ENCODE data around the gene PLPP1. TPM values are rescaled to one million over a fixed set of nuclear protein-coding genes. Genes with fewer than 3 reads are reported as not detected.

Gene PLPP1
- total RNA-seq, 2 donors from 2014 or later: 5.9 to 6.8 TPM

- Mint-ChIP-seq H3K27ac (no peak overlapping the region), H3K4me1 (ENCODE audit: low read depth in 2 of 2) (no peaks in the 10 kb centered on the region), H3K9me3 (no peaks in the 10 kb centered on the region)
Measured at GRCh38 chr5:55568654-55569512, 34.1 kb upstream of the PLPP1 start.

GRCh38 chr5:55564721-55565120 is 30.0 kb upstream of the PLPP1 start:
- DNase-seq (ENCODE audit: low spot score) (no peak), ATAC-seq (no peak)
- Mint-ChIP-seq H3K36me3 (no peaks in the 10 kb centered on the region), H3K27ac (no peak overlapping the region), H3K4me3 (no peak overlapping the region), H3K27me3 (no peaks in the 10 kb centered on the region), H3K9me3 (no peaks in the 10 kb centered on the region), H3K4me1 (ENCODE audit: low read depth in 2 of 2) (no peaks in the 10 kb centered on the region)

More at GRCh38 chr5:55568654-55569512, 34.1 kb upstream of the PLPP1 start:
- DNase-seq (ENCODE audit: low spot score) (no peak), ATAC-seq (no peak)
- peaks cover 0 to 7% of the 10 kb centered on the region in 2 donors for H3K27me3 Mint-ChIP-seq
- no peak overlapping the region for H3K4me3 Mint-ChIP-seq
- no peaks in the 10 kb centered on the region for H3K36me3 Mint-ChIP-seq

GRCh38 chr5:55558484-55558883 is 23.7 kb upstream of the PLPP1 start:
- Mint-ChIP-seq H3K27me3 (peaks cover 3 to 7% of the 10 kb centered on the region in 2 donors), H3K4me3 (no peak overlapping the region), H3K27ac (no peak overlapping the region), H3K36me3 (no peaks in the 10 kb centered on the region), H3K4me1 (ENCODE audit: low read depth in 2 of 2) (no peaks in the 10 kb centered on the region), H3K9me3 (no peaks in the 10 kb centered on the region)
- ATAC-seq (no peak), DNase-seq (ENCODE audit: low spot score) (no peak)

- no peak overlapping the region for H3K27ac Mint-ChIP-seq
- ATAC-seq (no peak), DNase-seq (ENCODE audit: low spot score) (no peak)
- H3K4me3 Mint-ChIP-seq: no peak overlapping the region
- no peaks in the 10 kb centered on the region for H3K9me3 Mint-ChIP-seq
- H3K4me1 Mint-ChIP-seq (ENCODE audit: low read depth in 2 of 2): no peaks in the 10 kb centered on the region
- peaks cover 3 to 7% of the 10 kb centered on the region in 2 donors for H3K27me3 Mint-ChIP-seq
- no peaks in the 10 kb centered on the region for H3K36me3 Mint-ChIP-seq
Measured at GRCh38 chr5:55557123-55557522, 22.4 kb upstream of the PLPP1 start.

GRCh38 chr5:55554585-55555202 is 19.9 kb upstream of the PLPP1 start:
- Mint-ChIP-seq H3K27ac (no peak overlapping the region), H3K4me1 (ENCODE audit: low read depth in 2 of 2) (no peaks in the 10 kb centered on the region), H3K9me3 (no peaks in the 10 kb centered on the region), H3K27me3 (peaks cover 12 to 22% of the 10 kb centered on the region in 2 donors), H3K4me3 (no peak overlapping the region), H3K36me3 (no peaks in the 10 kb centered on the region)
- DNase-seq (ENCODE audit: low spot score) (no peak), ATAC-seq (no peak)

- H3K4me1 Mint-ChIP-seq (ENCODE audit: low read depth in 2 of 2): no peaks in the 10 kb centered on the region
- no peak overlapping the region for H3K27ac Mint-ChIP-seq
- no peak overlapping the region for H3K4me3 Mint-ChIP-seq
- H3K27me3 Mint-ChIP-seq: peaks cover 26 to 43% of the 10 kb centered on the region in 2 donors
- ATAC-seq: no peak
- DNase-seq (ENCODE audit: low spot score): no peak
- no peaks in the 10 kb centered on the region for H3K36me3 Mint-ChIP-seq
- H3K9me3 Mint-ChIP-seq: no peaks in the 10 kb centered on the region
Measured at GRCh38 chr5:55551904-55552303, 17.1 kb upstream of the PLPP1 start.

GRCh38 chr5:55551358-55551757 is 16.6 kb upstream of the PLPP1 start:
- no peaks in the 10 kb centered on the region for H3K9me3 Mint-ChIP-seq
- peaks cover 28 to 43% of the 10 kb centered on the region in 2 donors for H3K27me3 Mint-ChIP-seq
- H3K27ac Mint-ChIP-seq: no peak overlapping the region
- ATAC-seq: no peak
- no peaks in the 10 kb centered on the region for H3K36me3 Mint-ChIP-seq
- H3K4me1 Mint-ChIP-seq (ENCODE audit: low read depth in 2 of 2): no peaks in the 10 kb centered on the region
- H3K4me3 Mint-ChIP-seq: no peak overlapping the region
- DNase-seq (ENCODE audit: low spot score): no peak

GRCh38 chr5:55547781-55548180 is 13.0 kb upstream of the PLPP1 start:
- H3K27ac Mint-ChIP-seq: no peak overlapping the region
- peaks cover 30 to 36% of the 10 kb centered on the region in 2 donors for H3K27me3 Mint-ChIP-seq
- no peaks in the 10 kb centered on the region for H3K36me3 Mint-ChIP-seq
- H3K4me1 Mint-ChIP-seq (ENCODE audit: low read depth in 2 of 2): no peaks in the 10 kb centered on the region
- H3K4me3 Mint-ChIP-seq: no peak overlapping the region
- ATAC-seq (no peak), DNase-seq (ENCODE audit: low spot score) (no peak)
- H3K9me3 Mint-ChIP-seq: no peaks in the 10 kb centered on the region

- no peak overlapping the region for H3K4me3 Mint-ChIP-seq
- no peaks in the 10 kb centered on the region for H3K4me1 Mint-ChIP-seq (ENCODE audit: low read depth in 2 of 2)
- no peaks in the 10 kb centered on the region for H3K9me3 Mint-ChIP-seq
- peaks cover 30 to 36% of the 10 kb centered on the region in 2 donors for H3K27me3 Mint-ChIP-seq
- no peaks in the 10 kb centered on the region for H3K36me3 Mint-ChIP-seq
- ATAC-seq (no peak), DNase-seq (ENCODE audit: low spot score) (no peak)
- no peak overlapping the region for H3K27ac Mint-ChIP-seq
Measured at GRCh38 chr5:55546947-55547346, 12.2 kb upstream of the PLPP1 start.

- no peak for ATAC-seq
- Mint-ChIP-seq H3K4me1 (ENCODE audit: low read depth in 2 of 2) (no peaks in the 10 kb centered on the region), H3K27me3 (peaks cover 17 to 20% of the 10 kb centered on the region in 2 donors)
Measured at GRCh38 chr5:55544341-55544740, 9.6 kb upstream of the PLPP1 start.

GRCh38 chr5:55541056-55541635 is 6.4 kb upstream of the PLPP1 start:
- H3K36me3 Mint-ChIP-seq: no peaks in the 10 kb centered on the region
- no peaks in the 10 kb centered on the region for H3K9me3 Mint-ChIP-seq
- no peak overlapping the region for H3K27ac Mint-ChIP-seq
- H3K27me3 Mint-ChIP-seq: peaks cover 0 to 3% of the 10 kb centered on the region in 2 donors
- peaks cover 0 to 5% of the 10 kb centered on the region in 2 donors for H3K4me1 Mint-ChIP-seq (ENCODE audit: low read depth in 2 of 2)
- no peak overlapping the region for H3K4me3 Mint-ChIP-seq
- no peak for DNase-seq (ENCODE audit: low spot score)
- ATAC-seq: no peak

More at GRCh38 chr5:55544341-55544740, 9.6 kb upstream of the PLPP1 start:
- H3K9me3 Mint-ChIP-seq: no peaks in the 10 kb centered on the region
- no peak overlapping the region for H3K4me3 Mint-ChIP-seq
- no peaks in the 10 kb centered on the region for H3K36me3 Mint-ChIP-seq
- no peak for DNase-seq (ENCODE audit: low spot score)
- no peak overlapping the region for H3K27ac Mint-ChIP-seq

GRCh38 chr5:55540525-55540924 is 5.8 kb upstream of the PLPP1 start:
- no peak overlapping the region for H3K4me3 Mint-ChIP-seq
- peaks cover 0 to 3% of the 10 kb centered on the region in 2 donors for H3K27me3 Mint-ChIP-seq
- H3K36me3 Mint-ChIP-seq: no peaks in the 10 kb centered on the region
- peaks cover 2 to 9% of the 10 kb centered on the region in 2 donors for H3K4me1 Mint-ChIP-seq (ENCODE audit: low read depth in 2 of 2)
- ATAC-seq (no peak), DNase-seq (ENCODE audit: low spot score) (no peak)
- no peaks in the 10 kb centered on the region for H3K9me3 Mint-ChIP-seq
- H3K27ac Mint-ChIP-seq: no peak overlapping the region

- Mint-ChIP-seq H3K4me1 (ENCODE audit: low read depth in 2 of 2) (peaks cover 5 to 12% of the 10 kb centered on the region in 2 donors), H3K27ac (no peak overlapping the region), H3K36me3 (no peaks in the 10 kb centered on the region), H3K9me3 (no peaks in the 10 kb centered on the region), H3K4me3 (no peak overlapping the region), H3K27me3 (peaks cover 0 to 3% of the 10 kb centered on the region in 2 donors)
- no peak for DNase-seq (ENCODE audit: low spot score)
- ATAC-seq: no peak
Measured at GRCh38 chr5:55540024-55540423, 5.3 kb upstream of the PLPP1 start.

- ATAC-seq: no peak
- Mint-ChIP-seq H3K27me3 (peaks cover 0 to 4% of the 10 kb centered on the region in 2 donors), H3K9me3 (no peaks in the 10 kb centered on the region), H3K36me3 (no peaks in the 10 kb centered on the region), H3K4me3 (no peak overlapping the region), H3K4me1 (ENCODE audit: low read depth in 2 of 2) (peaks cover 10 to 17% of the 10 kb centered on the region in 2 donors), H3K27ac (no peak overlapping the region)
- no peak for DNase-seq (ENCODE audit: low spot score)
Measured at GRCh38 chr5:55538661-55539060, 3.9 kb upstream of the PLPP1 start.
